ENCODE data around the gene RPS6KA6.

- no peak for TF ChIP-seq RCOR1 (IDR thresholded peaks at IDR 0.05; ENCODE audit: low read length)
- no peak for TF ChIP-seq CTCF (IDR thresholded peaks at IDR 0.05)
- TF ChIP-seq RAD21 (IDR thresholded peaks at IDR 0.05; ENCODE audit: low read length), result no peak
- TF ChIP-seq RFX5 (IDR thresholded peaks at IDR 0.05; ENCODE audit: low read length), result no peak
- TF ChIP-seq TCF12 (IDR thresholded peaks at IDR 0.05), result no peak
- TF ChIP-seq USF2 (IDR thresholded peaks at IDR 0.05; ENCODE audit: borderline replicate concordance, low read depth, low read length), result no peak
- TF ChIP-seq POLR2AphosphoS5 (IDR thresholded peaks at IDR 0.05; ENCODE audit: low read depth, low read length), result no peak
- TF ChIP-seq REST (IDR thresholded peaks at IDR 0.05; ENCODE audit: low read depth, low read length), result no peak
- no peak for TF ChIP-seq EZH2phosphoT487 (IDR thresholded peaks at IDR 0.05; ENCODE audit: borderline replicate concordance, low read depth)
- TF ChIP-seq EP300 (IDR thresholded peaks at IDR 0.05; ENCODE audit: borderline replicate concordance in 1 of 2, low read depth in 1 of 2, low read length in 1 of 2), result no peak
- TF ChIP-seq MXI1 (IDR thresholded peaks at IDR 0.05; ENCODE audit: low read depth, low read length), result no peak
- no peak for TF ChIP-seq PBX3 (IDR thresholded peaks at IDR 0.05)
- TF ChIP-seq YY1 (IDR thresholded peaks at IDR 0.05; ENCODE audit: low read depth), result no peak
- no peak for TF ChIP-seq ELF1 (IDR thresholded peaks at IDR 0.05)
Measured at GRCh38 chrX:84108584-84108983, 79.4 kb downstream of the RPS6KA6 start.

Measured in SK-N-SH (cell line).